HG03575 (cell line): ENCODE data around the gene IFI44.

Experiments
- ATAC-seq: cut with Tn5 transposase; IDR thresholded peaks from one replicate; pipeline ENCODE4 v1.9.1; 2021; ENCODE audit not compliant: unreplicated experiment, insufficient number of reproducible peaks, low FRiP score; ENCODE audit errors: extremely low read depth

Gene IFI44

DNA sequence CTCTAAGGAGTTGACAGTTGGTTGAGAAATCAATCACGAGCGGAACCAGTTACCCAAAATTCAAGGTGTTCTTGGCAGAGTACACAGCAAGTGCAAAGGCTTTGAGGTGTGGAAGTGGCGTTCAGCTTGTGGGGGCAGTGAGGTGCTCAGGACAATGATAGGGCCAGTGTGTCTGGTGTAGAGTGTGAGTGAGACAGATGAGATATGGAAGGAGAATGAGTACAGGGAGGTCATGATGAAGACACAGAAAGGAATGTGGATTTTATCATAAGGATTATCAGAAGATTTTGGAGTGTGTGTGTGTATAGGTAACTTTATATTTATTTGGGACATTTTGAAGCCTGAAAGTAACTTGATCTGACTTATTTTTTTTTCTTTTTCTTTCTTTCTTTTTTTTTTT is 40.9 kb downstream of the IFI44 start:
- no peak for ATAC-seq

DNA sequence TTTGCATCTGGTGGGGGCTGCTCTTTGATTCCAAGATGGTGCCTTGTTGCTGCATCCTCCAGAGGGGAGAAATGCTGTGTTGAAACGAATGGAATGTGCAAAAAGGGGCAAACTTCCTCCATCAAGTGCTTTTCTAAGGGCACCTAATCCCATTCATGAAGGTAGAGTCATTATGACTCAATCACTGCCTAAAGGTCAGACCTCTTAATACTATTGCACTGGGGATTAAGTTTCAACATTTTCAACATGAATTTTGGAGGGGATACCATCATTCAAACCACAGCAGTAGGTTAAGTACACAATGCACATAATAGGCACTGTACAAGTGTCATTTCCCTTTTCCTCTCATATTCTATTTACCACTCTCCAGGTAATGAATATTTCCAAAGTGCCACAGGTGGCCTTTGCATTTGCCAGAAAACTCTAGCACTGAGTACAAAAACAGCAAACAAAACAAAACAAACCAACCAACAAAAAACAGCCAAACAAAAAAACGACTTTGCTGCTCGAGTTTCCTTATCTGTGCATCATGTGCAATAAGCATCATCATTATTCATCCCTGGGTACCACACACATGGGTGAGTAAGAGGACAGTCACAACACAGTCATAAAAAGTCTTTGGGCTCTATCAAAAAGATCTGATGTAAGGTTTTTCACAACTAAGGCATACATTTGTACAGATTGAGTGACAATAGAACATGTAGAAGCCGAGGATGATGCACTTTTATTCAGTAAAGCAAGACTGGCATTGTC is 42.5 kb downstream of the IFI44 start:
- no peak for ATAC-seq

DNA sequence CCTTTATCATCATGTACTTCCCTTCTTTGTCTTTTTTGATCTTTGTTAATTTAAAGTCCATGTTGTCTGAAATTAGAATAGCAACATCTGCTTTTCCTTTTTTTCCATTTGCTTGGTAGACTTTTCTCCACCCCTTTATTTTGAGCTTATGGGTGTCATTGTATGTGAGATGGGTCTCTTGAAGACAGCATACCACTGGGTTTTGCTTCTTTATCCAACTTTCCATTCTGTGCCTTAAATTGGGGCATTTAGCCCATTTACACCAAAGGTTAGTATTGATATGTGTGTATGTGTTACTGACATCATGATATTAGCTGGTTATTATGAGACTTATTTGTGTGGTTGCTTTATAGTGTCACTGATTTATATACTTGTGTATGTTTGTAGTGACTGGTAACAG is 50.2 kb downstream of the IFI44 start:
- no peak for ATAC-seq

DNA sequence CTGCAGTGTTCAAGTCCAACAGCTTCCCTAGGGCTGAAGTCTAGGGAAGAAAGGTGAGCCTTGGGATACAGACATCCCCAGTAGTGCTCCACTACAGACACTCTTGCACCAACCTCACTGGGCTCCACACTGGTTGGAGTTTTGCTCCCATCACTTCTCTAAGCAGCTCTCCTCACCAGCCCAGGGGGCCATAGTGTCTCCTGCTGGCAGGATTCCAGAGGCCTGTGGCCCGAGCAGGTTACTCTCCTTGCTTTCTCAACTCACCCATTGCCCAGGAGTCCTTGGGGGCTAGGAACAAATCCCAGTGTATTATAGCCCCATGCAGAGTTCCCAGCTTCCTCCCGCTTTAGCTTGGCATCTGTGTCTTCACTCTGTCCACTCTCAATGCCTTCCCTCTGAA is 52.8 kb downstream of the IFI44 start:
- no peak for ATAC-seq

DNA sequence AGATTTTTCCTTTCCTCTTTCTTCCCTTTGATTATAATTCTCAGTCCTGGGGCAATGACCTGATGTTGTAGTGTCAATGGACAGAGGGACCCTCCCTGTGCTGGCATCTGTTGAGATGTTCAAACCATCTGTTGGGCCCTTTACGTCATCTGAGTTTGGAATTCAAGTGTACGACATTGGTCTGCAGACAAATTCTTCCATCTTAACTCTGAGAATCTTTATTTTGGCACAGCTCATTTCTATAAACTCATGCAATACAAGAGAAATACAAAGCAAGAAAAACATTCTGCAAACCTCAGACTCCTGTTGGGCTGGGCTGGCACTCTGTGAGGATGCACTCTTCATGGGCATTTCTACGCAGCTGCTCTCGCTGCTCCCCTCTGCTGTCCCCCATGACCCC is 54.2 kb downstream of the IFI44 start:
- ATAC-seq, result no peak

DNA sequence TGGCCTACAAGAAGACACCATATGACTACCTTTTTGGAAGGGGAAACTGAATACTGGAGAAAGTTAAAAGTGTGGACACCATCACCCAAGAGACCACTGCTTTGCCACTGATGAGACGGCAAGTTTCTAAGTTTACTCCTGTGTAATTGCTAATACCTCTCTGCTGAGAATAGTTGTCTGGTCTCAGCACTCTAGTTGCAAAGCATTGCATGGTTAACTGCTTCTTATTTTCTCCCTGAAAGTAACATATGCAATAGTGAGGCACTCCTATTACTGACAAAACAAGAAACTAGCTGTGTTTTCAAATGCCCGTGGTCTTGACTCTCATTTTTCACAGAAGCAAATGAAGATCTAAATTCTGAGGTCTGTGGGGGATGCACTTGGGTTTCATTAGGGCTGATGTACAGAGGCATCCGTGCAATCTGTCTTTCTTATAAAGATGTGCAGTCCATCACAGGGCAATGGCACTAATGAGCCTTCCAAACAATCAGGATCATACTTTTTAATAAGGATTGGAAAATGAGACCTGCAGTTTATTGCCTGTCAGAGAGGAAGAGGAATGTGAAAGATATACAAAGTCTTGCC is 62.9 kb downstream of the IFI44 start:
- no peak for ATAC-seq

DNA sequence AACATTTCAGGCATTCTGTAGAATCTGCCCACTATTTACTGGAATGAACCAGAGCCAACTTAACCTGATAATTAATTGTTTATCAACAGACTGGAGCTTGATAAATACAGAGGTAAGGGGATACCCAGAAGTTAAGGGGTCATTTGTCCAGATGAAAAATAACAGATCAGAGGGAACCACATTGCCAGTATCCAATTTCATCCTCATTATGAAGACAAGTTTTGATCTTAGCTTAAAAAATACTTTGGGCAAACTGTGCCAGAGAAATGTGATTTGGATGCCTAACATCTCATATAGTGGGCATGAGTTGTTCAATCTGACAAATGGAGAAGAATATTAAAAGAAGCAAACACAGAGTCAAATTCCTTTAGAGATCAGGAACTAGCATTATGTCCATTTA is 63.7 kb downstream of the IFI44 start:
- no peak for ATAC-seq
